HL-60 (cell line): ENCODE data around the gene TLR3.

Experiments
- DNase-seq, 2 experiments: peaks; one replicate each; pipeline ENCODE4 v3.0.0-alpha.2; 2010 to 2020; ENCODE audit warnings: low read depth in 1 of 2, low spot score in 1 of 2
- H3K27ac ChIP-seq: fragments of 250-450 bp; sonication (Bioruptor Pico); replicated peaks from 2 replicates; pipeline ENCODE4 v1.5.1; 2020; ENCODE audit warnings: mild to moderate bottlenecking, moderate library complexity
- H3K27me3 ChIP-seq: fragments of 250-450 bp; sonication (Bioruptor Pico); 2 replicates; pipeline ENCODE4 v1.5.1; 2021; ENCODE audit warnings: mild to moderate bottlenecking, moderate library complexity; ENCODE audit not compliant: insufficient read depth, poor library complexity, severe bottlenecking
- H3K4me3 ChIP-seq: replicated peaks from 2 replicates; pipeline ENCODE4 v1.5.1; 2011; ENCODE audit warnings: mild to moderate bottlenecking, control low read depth, low read length; ENCODE audit not compliant: insufficient read depth
- GABPA ChIP-seq: IDR thresholded peaks from 2 replicates; pipeline ENCODE4 v1.6.1; 2012; ENCODE audit warnings: low read depth
- POLR2AphosphoS5 ChIP-seq: IDR thresholded peaks from 2 replicates; pipeline ENCODE4 v1.6.1; 2012; ENCODE audit warnings: low read depth
- SPI1 ChIP-seq: IDR thresholded peaks from 2 replicates; pipeline ENCODE4 v1.6.1; 2012; ENCODE audit warnings: low read depth, mild to moderate bottlenecking, borderline replicate concordance
- TF ChIP-seq, protein P1 (sequence below): IDR thresholded peaks from one replicate; pipeline ENCODE4 v1.5.1; 2011; ENCODE audit warnings: low read length, control low read depth, inconsistent platforms; ENCODE audit not compliant: insufficient read depth
- TF ChIP-seq, protein P2 (sequence below): IDR thresholded peaks from 2 replicates; pipeline ENCODE4 v1.6.1; 2012; ENCODE audit warnings: low read depth; ENCODE audit not compliant: insufficient replicate concordance

TLR3 gene

DNA sequence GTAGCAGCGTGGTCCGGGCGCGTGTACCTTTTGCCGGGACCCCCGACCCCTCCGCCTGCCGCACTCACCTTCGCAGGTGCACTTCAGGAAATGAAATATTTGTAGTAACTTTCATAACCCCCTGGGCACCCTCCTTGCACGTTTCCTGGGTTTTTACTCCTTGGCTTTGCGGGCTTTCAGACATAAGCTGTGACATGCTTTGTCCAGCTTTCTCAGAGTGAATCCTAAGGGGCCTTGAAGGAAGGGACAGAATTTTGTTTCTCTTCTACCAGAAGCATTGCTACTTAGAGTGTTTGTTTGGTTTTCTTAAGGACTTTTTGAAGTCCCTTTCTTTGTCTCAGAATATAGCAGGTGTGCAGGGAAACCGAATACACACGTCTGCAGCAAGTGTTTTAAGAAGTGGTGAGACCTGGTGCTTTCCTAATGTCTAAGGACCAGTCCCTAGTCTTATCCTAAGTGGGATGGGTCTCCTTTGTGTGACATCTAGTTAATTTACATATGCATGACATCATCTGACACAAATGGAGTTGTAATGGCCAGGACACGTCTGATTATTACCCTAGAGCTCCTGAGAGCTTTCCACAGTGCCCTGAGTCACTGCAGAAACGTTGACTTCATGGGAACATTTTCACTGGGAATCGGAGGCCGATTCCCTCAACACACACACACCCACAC lies 36.8 kb downstream of the TLR3 start:
- DNase-seq, result no peak
- Histone ChIP-seq H3K4me3 (no peak overlapping the region), H3K27me3 (peaks cover 25% of the 10 kb centered on the region), H3K27ac (no peak overlapping the region)
- TF ChIP-seq SPI1 (no peak), GABPA (no peak), POLR2AphosphoS5 (no peak)
- TF ChIP-seq, protein P1, sequence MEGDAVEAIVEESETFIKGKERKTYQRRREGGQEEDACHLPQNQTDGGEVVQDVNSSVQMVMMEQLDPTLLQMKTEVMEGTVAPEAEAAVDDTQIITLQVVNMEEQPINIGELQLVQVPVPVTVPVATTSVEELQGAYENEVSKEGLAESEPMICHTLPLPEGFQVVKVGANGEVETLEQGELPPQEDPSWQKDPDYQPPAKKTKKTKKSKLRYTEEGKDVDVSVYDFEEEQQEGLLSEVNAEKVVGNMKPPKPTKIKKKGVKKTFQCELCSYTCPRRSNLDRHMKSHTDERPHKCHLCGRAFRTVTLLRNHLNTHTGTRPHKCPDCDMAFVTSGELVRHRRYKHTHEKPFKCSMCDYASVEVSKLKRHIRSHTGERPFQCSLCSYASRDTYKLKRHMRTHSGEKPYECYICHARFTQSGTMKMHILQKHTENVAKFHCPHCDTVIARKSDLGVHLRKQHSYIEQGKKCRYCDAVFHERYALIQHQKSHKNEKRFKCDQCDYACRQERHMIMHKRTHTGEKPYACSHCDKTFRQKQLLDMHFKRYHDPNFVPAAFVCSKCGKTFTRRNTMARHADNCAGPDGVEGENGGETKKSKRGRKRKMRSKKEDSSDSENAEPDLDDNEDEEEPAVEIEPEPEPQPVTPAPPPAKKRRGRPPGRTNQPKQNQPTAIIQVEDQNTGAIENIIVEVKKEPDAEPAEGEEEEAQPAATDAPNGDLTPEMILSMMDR, result no peak
- TF ChIP-seq, protein P2, sequence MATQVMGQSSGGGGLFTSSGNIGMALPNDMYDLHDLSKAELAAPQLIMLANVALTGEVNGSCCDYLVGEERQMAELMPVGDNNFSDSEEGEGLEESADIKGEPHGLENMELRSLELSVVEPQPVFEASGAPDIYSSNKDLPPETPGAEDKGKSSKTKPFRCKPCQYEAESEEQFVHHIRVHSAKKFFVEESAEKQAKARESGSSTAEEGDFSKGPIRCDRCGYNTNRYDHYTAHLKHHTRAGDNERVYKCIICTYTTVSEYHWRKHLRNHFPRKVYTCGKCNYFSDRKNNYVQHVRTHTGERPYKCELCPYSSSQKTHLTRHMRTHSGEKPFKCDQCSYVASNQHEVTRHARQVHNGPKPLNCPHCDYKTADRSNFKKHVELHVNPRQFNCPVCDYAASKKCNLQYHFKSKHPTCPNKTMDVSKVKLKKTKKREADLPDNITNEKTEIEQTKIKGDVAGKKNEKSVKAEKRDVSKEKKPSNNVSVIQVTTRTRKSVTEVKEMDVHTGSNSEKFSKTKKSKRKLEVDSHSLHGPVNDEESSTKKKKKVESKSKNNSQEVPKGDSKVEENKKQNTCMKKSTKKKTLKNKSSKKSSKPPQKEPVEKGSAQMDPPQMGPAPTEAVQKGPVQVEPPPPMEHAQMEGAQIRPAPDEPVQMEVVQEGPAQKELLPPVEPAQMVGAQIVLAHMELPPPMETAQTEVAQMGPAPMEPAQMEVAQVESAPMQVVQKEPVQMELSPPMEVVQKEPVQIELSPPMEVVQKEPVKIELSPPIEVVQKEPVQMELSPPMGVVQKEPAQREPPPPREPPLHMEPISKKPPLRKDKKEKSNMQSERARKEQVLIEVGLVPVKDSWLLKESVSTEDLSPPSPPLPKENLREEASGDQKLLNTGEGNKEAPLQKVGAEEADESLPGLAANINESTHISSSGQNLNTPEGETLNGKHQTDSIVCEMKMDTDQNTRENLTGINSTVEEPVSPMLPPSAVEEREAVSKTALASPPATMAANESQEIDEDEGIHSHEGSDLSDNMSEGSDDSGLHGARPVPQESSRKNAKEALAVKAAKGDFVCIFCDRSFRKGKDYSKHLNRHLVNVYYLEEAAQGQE, result no peak

DNA sequence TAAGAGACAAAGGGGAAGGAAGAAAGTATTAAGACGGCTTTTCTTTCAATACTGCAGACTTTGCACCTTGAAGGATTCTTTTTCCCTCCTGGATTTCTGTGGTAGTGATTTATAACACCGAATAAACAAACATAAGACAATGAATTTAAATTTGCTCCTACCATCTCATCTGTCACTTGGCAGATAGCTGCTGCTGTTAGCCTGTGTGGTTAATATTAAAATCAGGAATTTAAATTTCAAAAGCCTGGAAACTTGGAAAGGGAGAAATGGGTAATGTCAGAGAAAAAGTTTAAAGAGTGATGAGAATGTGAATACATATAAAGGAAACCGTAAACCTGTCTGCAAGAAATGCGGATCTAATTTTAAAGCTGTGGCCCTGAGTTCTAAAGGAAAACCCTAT lies 39.0 kb downstream of the TLR3 start:
- Histone ChIP-seq H3K27ac (no peak overlapping the region), H3K4me3 (no peak overlapping the region), H3K27me3 (peaks cover 25% of the 10 kb centered on the region)
- TF ChIP-seq GABPA (no peak), SPI1 (no peak), POLR2AphosphoS5 (no peak)
- TF ChIP-seq, protein P1, result no peak
- TF ChIP-seq, protein P2, result no peak
- DNase-seq, result no peak

DNA sequence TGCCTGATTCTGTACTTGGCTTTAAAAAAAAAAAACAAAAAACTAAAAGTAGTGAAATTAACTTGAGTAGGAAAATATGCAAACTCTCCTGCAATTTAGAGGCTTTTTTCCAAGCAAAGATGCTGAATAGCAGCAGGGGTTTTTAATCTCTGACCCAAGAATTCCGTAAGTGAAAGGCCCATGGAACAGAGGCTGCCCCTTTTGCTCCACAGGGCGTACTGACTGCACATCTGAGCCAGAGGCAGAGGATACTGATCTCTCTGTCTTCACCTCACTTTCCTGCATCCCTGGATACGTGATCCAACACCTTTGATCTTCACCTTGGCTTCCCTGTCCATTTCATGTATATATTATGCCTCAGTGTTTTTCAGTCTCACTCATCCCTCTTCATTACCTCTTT lies 39.4 kb downstream of the TLR3 start:
- DNase-seq, result no peak
- H3K27ac ChIP-seq, result no peak overlapping the region
- no peak overlapping the region for H3K4me3 ChIP-seq
- TF ChIP-seq, protein P1, result no peak
- TF ChIP-seq, protein P2, result no peak
- no peak for TF ChIP-seq GABPA
- TF ChIP-seq SPI1, result no peak
- TF ChIP-seq POLR2AphosphoS5, result no peak
- peaks cover 25% of the 10 kb centered on the region for H3K27me3 ChIP-seq
